Tibial nerve (tissue), 4 donors: ENCODE measurements around the gene TNNI3K. TPM values are rescaled to one million over a fixed set of nuclear protein-coding genes. Genes with fewer than 3 reads are reported as not detected.

Experiments
- DNase-seq, 2 donors: peaks; one replicate each; pipeline ENCODE4 v3.0.0-alpha.2; 2019; ENCODE audit warnings: low spot score in 2 of 2
- H3K27ac ChIP-seq, 4 donors: fragments of 200-600 bp; sonication (generic) in 3 of 4; one replicate each; pipeline ENCODE4 v1.5.1; 2017 to 2019; ENCODE audit warnings: mild to moderate bottlenecking in 1 of 4
- H3K27me3 ChIP-seq, 2 donors: fragments of 200-600 bp; sonication (generic) in 1 of 2; one replicate each; pipeline versions ENCODE4 v1.5.1 to v1.6.0; 2017 to 2019
- H3K36me3 ChIP-seq, 3 donors: fragments of 200-600 bp; sonication (generic); one replicate each; pipeline ENCODE4 v1.5.1; 2018 to 2019
- H3K4me1 ChIP-seq, 4 donors: fragments of 200-600 bp; sonication (generic) in 3 of 4; one replicate each; pipeline ENCODE4 v1.5.1; 2017 to 2019
- H3K4me3 ChIP-seq, 4 donors: fragments of 200-600 bp; sonication (generic) in 3 of 4; one replicate each; pipeline ENCODE4 v1.5.1; 2017 to 2019; ENCODE audit warnings: mild to moderate bottlenecking in 1 of 4, moderate library complexity in 1 of 4
- H3K9me3 ChIP-seq, 4 donors: fragments of 200-600 bp; sonication (generic) in 3 of 4; one replicate each; pipeline ENCODE4 v1.5.1; 2017 to 2019
- EP300 ChIP-seq, 2 donors: sonication (generic); formaldehyde crosslinking; IDR thresholded peaks; one replicate each; pipeline ENCODE4 v1.6.1; 2017; ENCODE audit warnings: antibody characterized with exemption in 2 of 2, mild to moderate bottlenecking in 1 of 2
- POLR2A ChIP-seq, 2 donors: fragments of 450-650 bp; IDR thresholded peaks; one replicate each; pipeline ENCODE4 v1.6.1; 2017; ENCODE audit warnings: antibody characterized with exemption in 2 of 2, mild to moderate bottlenecking in 2 of 2, moderate library complexity in 2 of 2
- WGBS, 2 donors: methylation state at CpG; one replicate each; pipeline ENCODE4 v1.1.5; 2018; 5-methylcytosine and 5-hydroxymethylcytosine counted together
- total RNA-seq, 4 donors: library from RNA; depleted of rRNA; stranded (reverse); fragments of >200 nt; gene quantifications; one replicate each; pipeline ENCODE4 v1.1.0, GENCODE V29; 2016
- TF ChIP-seq, protein P1 (sequence below), 5 experiments: fragments of 200-600 bp in 3 of 5; fragments of 450-650 bp in 2 of 5; sonication (generic) in 3 of 5; IDR thresholded peaks; one replicate each; pipeline ENCODE4 v1.5.1; 2016 to 2019; ENCODE audit warnings: antibody characterized with exemption in 5 of 5, mild to moderate bottlenecking in 3 of 5, moderate library complexity in 2 of 5

The TNNI3K gene
- 1 to 10 TPM; 2.2 to 4.6 (median 4.0) TPM for total RNA-seq

GRCh38 chr1:74235153-74235552 lies at the start of gene TNNI3K:
TSS of gene TNNI3K (plus strand) at chr1:74235387. CDS start at chr1:74235452, 65 bp downstream.
- no peak for TF ChIP-seq EP300 (IDR thresholded peaks at IDR 0.05)
- TF ChIP-seq POLR2A (IDR thresholded peaks at IDR 0.05) = no peak
- TF ChIP-seq, protein P1, sequence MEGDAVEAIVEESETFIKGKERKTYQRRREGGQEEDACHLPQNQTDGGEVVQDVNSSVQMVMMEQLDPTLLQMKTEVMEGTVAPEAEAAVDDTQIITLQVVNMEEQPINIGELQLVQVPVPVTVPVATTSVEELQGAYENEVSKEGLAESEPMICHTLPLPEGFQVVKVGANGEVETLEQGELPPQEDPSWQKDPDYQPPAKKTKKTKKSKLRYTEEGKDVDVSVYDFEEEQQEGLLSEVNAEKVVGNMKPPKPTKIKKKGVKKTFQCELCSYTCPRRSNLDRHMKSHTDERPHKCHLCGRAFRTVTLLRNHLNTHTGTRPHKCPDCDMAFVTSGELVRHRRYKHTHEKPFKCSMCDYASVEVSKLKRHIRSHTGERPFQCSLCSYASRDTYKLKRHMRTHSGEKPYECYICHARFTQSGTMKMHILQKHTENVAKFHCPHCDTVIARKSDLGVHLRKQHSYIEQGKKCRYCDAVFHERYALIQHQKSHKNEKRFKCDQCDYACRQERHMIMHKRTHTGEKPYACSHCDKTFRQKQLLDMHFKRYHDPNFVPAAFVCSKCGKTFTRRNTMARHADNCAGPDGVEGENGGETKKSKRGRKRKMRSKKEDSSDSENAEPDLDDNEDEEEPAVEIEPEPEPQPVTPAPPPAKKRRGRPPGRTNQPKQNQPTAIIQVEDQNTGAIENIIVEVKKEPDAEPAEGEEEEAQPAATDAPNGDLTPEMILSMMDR (IDR thresholded peaks at IDR 0.05) = no peak
- Histone ChIP-seq H3K27me3 (no peaks in the 10 kb centered on the region), H3K27ac (no peak within 1 kb of the TSS), H3K4me3 (no peak within 1 kb of the TSS), H3K36me3 (peaks cover 0 to 20% (median 0%) of the 10 kb centered on the region in 3 donors), H3K9me3 (no peaks in the 10 kb centered on the region), H3K4me1 (no peaks in the 10 kb centered on the region)
- 84 to 89% methylated on average over 2 of the region's 2 CpGs for WGBS, 2 donors
- DNase-seq = no peak

- no peak for DNase-seq
- Histone ChIP-seq H3K4me3 (no peak overlapping the region), H3K9me3 (no peaks in the 10 kb centered on the region), H3K27me3 (no peaks in the 10 kb centered on the region), H3K36me3 (no peaks in the 10 kb centered on the region), H3K27ac (no peak overlapping the region), H3K4me1 (peaks cover 0 to 3% (median 0%) of the 10 kb centered on the region in 4 donors)
- TF ChIP-seq EP300 (IDR thresholded peaks at IDR 0.05) = no peak
- TF ChIP-seq, protein P1 (IDR thresholded peaks at IDR 0.05) = no peak
- no peak for TF ChIP-seq POLR2A (IDR thresholded peaks at IDR 0.05)
- 32 to 49% methylated on average over 2 of the region's 2 CpGs for WGBS, 2 donors
Observed at GRCh38 chr1:74193908-74194307, 41.3 kb upstream of the TNNI3K start.

- Histone ChIP-seq H3K27me3 (no peaks in the 10 kb centered on the region), H3K27ac (no peak overlapping the region), H3K9me3 (no peaks in the 10 kb centered on the region), H3K36me3 (no peaks in the 10 kb centered on the region), H3K4me1 (peaks cover 0 to 17% (median 0%) of the 10 kb centered on the region in 4 donors), H3K4me3 (no peak overlapping the region)
- no peak for DNase-seq
- TF ChIP-seq, protein P1 (IDR thresholded peaks at IDR 0.05) = no peak
- TF ChIP-seq EP300 (IDR thresholded peaks at IDR 0.05) (no peak), POLR2A (IDR thresholded peaks at IDR 0.05) (no peak)
Observed at GRCh38 chr1:74195339-74195738, 39.8 kb upstream of the TNNI3K start.

DNA sequence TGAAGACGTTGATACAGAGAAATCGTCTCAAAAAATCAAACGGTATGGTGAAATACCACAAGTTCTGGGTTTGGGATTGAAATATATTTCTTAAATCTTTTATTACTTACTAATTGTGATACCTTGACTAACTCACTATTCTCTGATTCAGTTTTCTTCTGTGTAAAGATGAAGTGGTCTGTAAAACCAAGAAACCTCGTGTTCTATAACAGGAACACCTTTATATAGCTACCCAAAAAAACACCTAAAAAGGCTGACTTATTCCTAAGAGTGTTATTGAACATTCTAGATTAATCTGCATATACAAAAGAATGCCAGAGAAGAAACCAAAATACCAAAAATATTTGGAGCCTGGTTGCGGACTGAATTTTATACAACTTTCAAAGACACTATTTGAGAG lies 37.9 kb upstream of the TNNI3K start:
- H3K27ac ChIP-seq = peak overlapping the region; percentile 66 to 88 (median 82)
- peaks cover 0 to 24% (median 0%) of the 10 kb centered on the region in 4 donors for H3K4me1 ChIP-seq
- H3K36me3 ChIP-seq = peaks cover 0 to 8% (median 0%) of the 10 kb centered on the region in 3 donors
- H3K27me3 ChIP-seq = no peaks in the 10 kb centered on the region
- no peaks in the 10 kb centered on the region for H3K9me3 ChIP-seq
- no peak for TF ChIP-seq EP300 (IDR thresholded peaks at IDR 0.05)
- TF ChIP-seq, protein P1 (IDR thresholded peaks at IDR 0.05) = no peak
- TF ChIP-seq POLR2A (IDR thresholded peaks at IDR 0.05) = no peak
- 81 to 87% methylated on average over 5 of the region's 5 CpGs for WGBS, 2 donors
- H3K4me3 ChIP-seq = peak overlapping the region in 3 of 4 donors; percentile 44 to 65 (median 59)
- no peak for DNase-seq

DNA sequence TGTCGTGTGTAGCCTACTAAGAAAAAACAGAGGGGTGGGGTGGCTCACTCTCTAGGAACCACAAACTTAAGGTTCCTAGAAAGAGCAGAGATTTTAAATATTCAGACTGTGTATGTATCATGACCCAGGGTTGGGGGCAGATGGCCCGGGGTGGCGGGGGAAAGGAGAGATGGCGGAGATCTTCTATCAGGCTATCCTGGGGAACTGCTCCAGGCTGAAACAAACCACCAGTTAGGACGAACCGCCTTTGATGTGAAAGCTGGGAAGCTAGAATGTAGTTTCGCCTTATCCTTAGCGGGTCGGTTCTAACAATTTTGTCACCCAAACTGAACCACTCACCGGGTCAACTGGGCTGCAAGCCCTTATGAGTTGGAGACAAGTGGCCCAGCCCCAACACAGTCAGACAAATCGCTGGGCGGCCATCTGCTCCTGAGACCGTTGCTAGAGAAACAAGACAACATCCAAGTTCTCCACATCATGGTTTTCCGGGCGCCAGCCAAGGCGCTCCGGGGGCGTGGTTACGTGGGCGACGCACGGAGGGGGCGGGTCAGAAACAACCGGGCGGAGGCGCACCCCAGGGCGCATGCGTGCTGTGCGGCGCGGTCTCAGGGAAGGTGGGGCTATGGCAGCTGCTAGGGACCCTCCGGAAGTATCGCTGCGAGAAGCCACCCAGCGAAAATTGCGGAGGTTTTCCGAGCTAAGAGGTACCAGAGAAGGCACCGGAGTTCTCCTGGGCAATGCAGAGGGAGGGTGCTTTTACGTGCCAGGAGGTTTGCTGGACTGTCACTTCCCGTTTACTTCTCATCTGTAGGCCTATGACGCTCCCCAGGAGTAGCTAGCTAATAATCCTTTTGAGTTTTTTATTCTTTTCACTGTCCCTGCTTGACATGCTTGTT lies 37.3 kb upstream of the TNNI3K start, which contains the start of the genes FPGT and LRRIQ3:
FPGT (plus strand) TSS at position 586 of the 896 bp plus-strand sequence; CDS start at position 623, 37 bp downstream.
LRRIQ3 (minus strand) TSS at position 520 of the 896 bp plus-strand sequence. CDS start 14,492 bp downstream, outside the sequence.
- Histone ChIP-seq H3K27me3 (no peaks in the 10 kb centered on the region), H3K27ac (peak within 1 kb of the TSS; percentile 66 to 88 (median 82)), H3K4me1 (peaks cover 0 to 24% (median 0%) of the 10 kb centered on the region in 4 donors), H3K4me3 (peak within 1 kb of the TSS; percentile 44 to 65 (median 54)), H3K36me3 (peaks cover 0 to 12% (median 0%) of the 10 kb centered on the region in 3 donors), H3K9me3 (no peaks in the 10 kb centered on the region)
- 5 to 6% methylated on average over 32 to 34 of the region's 41 CpGs for WGBS, 2 donors
- DNase-seq = peak; percentile 86 to 88
- TF ChIP-seq POLR2A (IDR thresholded peaks at IDR 0.05) = peak; percentile 45 to 75
- TF ChIP-seq EP300 (IDR thresholded peaks at IDR 0.05) = peak; percentile 67 to 92
- TF ChIP-seq, protein P1 (IDR thresholded peaks at IDR 0.05) = no peak
